Measurements from ENCODE around the gene RAPGEF2. TPM values are rescaled to one million over a fixed set of nuclear protein-coding genes. Genes with fewer than 3 reads are reported as not detected.

The RAPGEF2 gene
- total and polyA plus RNA-seq, 10 donors = 4.4 to 115 (median 91.0) TPM

GRCh38 chr4:159401226-159401712, 298.4 kb downstream of the RAPGEF2 start:
- H3K4me3 ChIP-seq = no peak overlapping the region
- no peaks in the 10 kb centered on the region for H3K27me3 ChIP-seq (replicated peaks in 1 of 7)
- no peak overlapping the region for H3K27ac ChIP-seq
- H3K9me3 ChIP-seq = no peaks in the 10 kb centered on the region
- WGBS, 5 donors = 23 to 37% (median 29%) methylated on average over 4 of the region's 4 CpGs
- TF ChIP-seq POLR2AphosphoS5 (IDR thresholded peaks at IDR 0.05) (no peak), CTCF (IDR thresholded peaks at IDR 0.05 in 8 of 11, conservative IDR thresholded peaks at IDR 0.05 in 3 of 11) (no peak), POLR2A (IDR thresholded peaks at IDR 0.05) (no peak)
- no peak for DNase-seq
- H3K4me1 ChIP-seq = peaks cover 0 to 15% (median 0%) of the 10 kb centered on the region in 6 donors
- intact Hi-C loops (cut with DNase I; ENCODE audit: low total_unique reads) = no loop called here
- no peaks in the 10 kb centered on the region for H3K36me3 ChIP-seq

GRCh38 chr4:159401791-159402380, 299.0 kb downstream of the RAPGEF2 start:
- Histone ChIP-seq H3K36me3 (no peaks in the 10 kb centered on the region), H3K4me1 (peaks cover 0 to 15% (median 0%) of the 10 kb centered on the region in 6 donors), H3K4me3 (no peak overlapping the region), H3K9me3 (no peaks in the 10 kb centered on the region), H3K27ac (no peak overlapping the region), H3K27me3 (replicated peaks in 1 of 7) (no peaks in the 10 kb centered on the region)
- no peak for TF ChIP-seq POLR2AphosphoS5 (IDR thresholded peaks at IDR 0.05)
- TF ChIP-seq POLR2A (IDR thresholded peaks at IDR 0.05) = no peak
- TF ChIP-seq CTCF (IDR thresholded peaks at IDR 0.05 in 8 of 11, conservative IDR thresholded peaks at IDR 0.05 in 3 of 11) = no peak
- intact Hi-C loops (cut with DNase I; ENCODE audit: low total_unique reads) = no loop called here
- no peak for DNase-seq
- WGBS, 5 donors = 63 to 72% (median 67%) methylated on average over 6 of the region's 6 CpGs

Small RNAs within 50 kb of the gene (microRNA-seq; reads per million reads assigned to microRNA genes)
- gene MIR3688-1 (0 reads per million in 3 donors), gene MIR3688-2 (0 reads per million in 3 donors)

Small RNAs within 50 kb of the gene (small RNA-seq; reads per million reads assigned to genes)
- gene AC074344.1 (0 reads per million in 4 donors), gene MIR3688-1 (0 reads per million in 4 donors), gene RF00019 (0 reads per million in 4 donors)

All from spleen (tissue), 11 donors.